DMS 273 (cell line): ENCODE data around the gene TADA1.

Experiments
- DNase-seq: peaks from one replicate; lab custom pipeline; 2025; ENCODE audit not compliant: unreplicated experiment; lab: John Stamatoyannopoulos, UW

TADA1 gene, protein sequence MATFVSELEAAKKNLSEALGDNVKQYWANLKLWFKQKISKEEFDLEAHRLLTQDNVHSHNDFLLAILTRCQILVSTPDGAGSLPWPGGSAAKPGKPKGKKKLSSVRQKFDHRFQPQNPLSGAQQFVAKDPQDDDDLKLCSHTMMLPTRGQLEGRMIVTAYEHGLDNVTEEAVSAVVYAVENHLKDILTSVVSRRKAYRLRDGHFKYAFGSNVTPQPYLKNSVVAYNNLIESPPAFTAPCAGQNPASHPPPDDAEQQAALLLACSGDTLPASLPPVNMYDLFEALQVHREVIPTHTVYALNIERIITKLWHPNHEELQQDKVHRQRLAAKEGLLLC

DNA sequence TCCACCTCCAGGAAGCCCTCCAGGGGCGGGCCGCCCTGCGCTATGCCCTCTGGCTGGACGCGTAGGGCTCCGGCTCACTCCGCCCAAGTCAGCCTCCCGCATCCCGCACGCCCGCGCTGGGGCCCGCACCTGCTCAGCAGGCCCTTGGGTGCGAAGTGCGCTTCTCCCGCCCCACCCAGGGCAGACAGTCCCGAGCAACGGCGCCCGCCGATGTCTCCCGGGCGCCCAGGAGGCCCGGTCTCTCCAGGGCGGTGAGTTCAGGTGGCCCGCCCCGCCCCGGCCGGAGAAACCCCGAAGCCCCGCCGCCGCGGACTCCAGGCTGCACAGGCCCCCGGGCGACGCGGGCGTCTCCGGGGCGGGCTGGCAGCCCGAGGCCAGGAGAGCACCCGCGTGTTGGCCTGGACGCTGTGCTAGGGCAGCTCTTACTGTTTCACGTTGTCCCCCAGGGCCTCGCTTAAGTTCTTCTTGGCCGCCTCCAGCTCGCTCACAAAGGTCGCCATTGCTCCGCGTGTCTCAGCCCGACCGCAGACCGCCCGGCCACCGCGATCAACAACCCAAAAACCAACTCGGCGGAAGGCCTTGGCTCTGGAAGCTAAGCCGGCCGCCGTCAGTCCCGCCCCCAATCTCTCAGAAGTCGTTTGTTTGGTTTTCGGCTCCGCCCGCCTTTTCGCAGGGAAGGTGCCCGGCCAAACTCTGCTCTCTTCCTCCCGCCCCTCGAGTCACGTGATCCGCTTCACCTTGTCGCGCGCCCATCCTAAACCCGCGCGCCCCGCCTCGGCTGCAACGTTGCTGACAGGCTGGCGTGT, at the start of gene TADA1:
TADA1 (minus strand) TSS at position 531 of the 806 bp plus-strand sequence; CDS start at position 500, 31 bp downstream.
- DNase-seq, result peak; percentile 100

DNA sequence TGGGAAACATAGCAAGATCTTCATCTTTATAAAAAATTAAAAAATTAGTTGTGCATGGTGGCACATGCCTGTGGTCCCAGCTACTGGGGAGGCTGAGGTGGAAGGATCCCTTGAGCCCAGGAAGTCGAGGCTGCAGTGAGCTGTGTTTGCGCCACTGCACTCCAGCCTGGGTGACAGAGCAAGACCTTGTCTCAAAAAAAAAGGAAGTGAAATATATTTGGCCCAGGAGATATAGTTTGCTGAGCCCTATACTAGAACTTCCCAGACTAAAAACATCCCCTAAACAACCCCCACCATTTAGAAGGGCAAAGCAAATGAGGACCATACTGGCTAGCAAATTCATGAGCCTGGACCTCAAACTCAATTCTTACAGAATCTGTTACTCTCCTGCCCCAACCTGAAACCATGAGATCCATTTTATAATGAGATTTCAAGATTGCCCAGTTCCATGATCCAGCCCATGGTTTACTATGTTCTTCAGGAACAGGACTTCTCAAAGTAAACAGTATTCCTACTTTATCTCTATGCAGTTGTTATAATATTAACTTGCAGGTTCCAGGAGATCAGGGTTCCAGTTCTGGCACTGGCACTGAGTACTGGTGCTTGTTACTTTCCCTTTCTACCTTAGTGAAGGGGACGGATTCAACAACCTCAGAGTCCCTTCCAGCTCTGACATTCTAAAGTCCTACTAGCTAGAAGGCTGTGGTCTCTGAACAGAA, 48.9 kb upstream of the TADA1 start:
- DNase-seq, result no peak

DNA sequence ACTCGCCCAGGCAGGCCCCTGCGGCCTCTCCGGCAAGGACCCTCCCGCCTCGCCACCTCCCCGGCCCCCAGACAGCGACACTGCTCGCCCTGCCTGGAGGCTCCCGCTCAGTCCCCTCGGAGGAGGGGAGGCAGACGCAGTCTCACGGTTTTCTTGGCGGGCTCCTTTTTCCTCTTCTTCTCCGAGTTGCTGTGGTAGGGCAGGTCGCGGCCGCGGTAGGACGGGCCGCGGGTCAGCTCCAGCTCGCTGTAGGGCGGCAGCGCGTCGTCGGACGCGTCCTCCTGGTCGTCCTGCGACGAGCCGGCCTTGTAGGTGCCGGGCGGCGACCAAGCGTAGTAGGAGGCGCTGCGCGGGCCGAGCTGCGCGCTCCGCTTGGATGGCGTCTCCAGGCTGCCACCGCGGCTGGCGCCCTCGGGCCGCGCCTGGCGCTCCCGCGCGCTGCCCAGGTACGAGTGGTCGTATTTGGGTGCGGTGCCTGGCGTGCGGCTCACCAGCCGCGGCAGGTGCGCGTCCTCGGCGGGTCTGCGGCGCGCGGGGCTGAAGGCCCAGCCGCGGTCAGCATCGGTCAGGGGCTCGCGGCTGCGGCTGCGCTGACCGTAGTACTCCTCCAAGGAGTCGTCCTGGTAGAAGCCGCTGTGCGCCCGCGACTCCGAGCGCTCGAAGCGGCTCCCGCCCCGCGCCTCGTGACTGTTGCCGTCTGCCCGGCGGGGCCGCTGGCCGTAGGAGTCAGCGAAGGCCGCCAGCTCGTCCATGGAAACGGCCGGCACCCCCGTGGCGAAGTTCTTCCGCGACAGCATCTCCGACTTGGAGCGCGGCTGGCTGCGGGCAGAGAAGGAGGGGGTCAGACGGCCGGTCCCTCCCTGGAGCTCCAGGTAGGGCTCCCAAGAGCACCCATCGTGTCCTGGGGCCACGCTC, 44.8 kb upstream of the TADA1 start:
- peak; percentile 52 for DNase-seq

DNA sequence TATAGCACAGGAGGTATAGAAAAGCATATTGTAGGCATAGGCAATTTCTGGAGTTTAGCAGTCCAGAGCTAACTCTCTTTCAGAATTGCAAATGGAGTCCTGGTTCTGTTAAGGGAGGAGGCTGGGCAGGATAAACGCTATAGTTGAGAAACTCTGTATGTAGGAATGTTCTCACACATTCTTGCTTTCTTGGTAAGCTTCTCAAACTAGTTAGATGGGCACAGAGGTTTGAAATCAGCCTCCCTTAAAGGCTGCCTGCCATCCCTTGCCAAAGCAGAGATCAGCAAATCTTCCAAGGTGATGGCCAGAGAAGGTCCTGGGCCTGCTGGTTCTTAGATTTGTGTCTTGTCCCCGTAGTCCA, 42.9 kb upstream of the TADA1 start:
- no peak for DNase-seq

GRCh38 chr1:166918088-166918955, 42.3 kb upstream of the TADA1 start:
- DNase-seq, result no peak

DNA sequence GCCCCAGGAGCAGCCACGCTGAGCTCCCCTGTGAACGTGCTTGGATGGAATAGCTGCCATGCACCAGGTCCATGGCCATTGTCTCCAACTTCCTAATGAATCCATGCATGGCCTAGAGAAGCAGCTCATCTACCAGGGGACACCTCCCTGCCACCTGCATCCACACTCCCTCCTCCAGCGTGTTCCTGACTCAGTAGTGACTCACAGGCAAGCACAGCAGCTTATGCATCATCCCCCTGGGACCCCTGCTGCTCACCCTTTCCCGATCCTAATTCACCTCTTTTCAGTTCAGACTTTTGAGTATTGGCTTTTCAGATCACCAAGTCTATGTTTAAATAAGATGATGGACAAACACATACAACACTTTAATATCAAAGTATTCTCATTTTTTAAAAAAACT, 39.9 kb upstream of the TADA1 start:
- no peak for DNase-seq

DNA sequence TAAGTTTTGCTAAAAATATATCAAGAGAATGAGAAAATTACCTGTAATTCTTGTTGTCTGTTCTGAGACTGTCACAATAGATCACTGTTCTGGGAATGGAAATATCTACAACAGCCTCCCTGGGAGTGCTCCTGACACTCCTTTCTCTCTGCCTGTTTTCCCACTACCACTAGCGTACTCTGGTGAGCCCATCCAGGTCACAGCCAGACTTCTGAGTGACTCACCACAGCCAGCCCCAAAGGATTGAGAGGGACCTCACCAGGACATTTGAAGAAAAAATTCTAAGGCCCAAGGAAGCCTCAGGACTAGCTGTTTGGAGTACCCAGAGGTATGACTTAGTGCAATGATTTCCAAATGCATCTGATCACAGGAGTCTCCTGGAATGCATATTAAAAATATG, 39.0 kb upstream of the TADA1 start:
- no peak for DNase-seq

- DNase-seq, result no peak
These were observed 38.0 kb upstream of the TADA1 start for GRCh38 chr1:166914111-166914510.

GRCh38 chr1:166911624-166912023, 35.6 kb upstream of the TADA1 start:
- no peak for DNase-seq

GRCh38 chr1:166910396-166910994, 34.4 kb upstream of the TADA1 start:
- peak; percentile 93 for DNase-seq

GRCh38 chr1:166908942-166909341, 32.9 kb upstream of the TADA1 start:
- no peak for DNase-seq

DNA sequence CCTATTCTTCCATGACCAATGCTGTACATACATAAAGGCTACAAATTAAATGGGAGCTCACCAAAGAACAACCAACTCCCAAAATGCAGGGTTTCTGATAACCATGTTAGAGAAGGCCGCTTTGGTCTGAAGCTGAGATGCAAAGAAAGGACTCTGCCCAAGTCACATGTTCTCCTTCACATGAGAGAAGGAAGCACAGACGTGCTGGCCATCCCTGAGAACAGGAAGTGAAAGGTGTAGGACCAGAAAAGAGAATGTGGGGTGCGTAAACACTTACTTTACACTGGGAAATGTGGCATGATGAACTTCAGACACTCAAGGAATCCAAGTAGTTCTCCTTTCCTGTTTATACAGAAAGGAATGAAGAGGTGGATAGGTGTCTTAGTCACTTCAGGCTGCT, 31.7 kb upstream of the TADA1 start:
- no peak for DNase-seq

- DNase-seq, result no peak
These were observed 31.0 kb upstream of the TADA1 start for GRCh38 chr1:166907051-166907450.

DNA sequence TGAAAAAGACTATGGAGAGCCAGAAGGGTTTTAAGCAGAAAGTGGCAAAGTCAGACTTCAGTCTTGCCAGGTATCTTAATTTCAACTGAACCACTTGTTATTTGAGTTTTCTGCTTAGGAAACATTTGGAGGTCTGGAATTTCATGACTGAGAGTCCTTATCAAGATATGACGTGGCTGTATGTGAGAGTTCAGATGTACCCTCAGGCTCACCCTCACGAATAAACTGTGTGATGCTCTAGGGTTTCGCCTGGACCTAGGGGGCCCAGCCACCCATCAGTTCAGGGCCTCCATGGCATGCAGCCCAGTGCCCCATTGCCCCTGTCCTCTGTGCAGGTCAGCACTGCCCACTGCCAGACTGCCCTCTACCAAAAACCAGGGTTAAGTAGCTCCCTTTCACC, 30.6 kb upstream of the TADA1 start:
- DNase-seq, result no peak

DNA sequence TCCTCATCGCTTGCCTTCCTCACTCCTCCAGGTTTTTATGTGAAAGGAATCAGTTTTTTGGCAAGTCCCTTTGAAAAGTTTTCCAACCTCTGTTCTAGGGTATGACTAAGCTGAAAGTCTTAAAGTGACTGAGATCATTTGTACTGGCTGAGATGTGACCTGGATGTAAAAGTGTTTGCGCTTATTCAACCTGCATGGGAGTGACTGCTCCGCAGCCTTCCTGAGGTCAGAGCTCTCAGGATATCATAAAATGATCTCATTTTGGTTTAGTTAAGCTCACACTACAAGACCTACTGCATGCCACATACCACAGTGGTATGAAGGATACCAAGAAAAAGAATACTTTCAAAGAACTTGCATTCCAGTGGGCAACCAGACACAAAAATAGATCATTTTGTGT, 29.8 kb upstream of the TADA1 start:
- DNase-seq, result no peak

DNA sequence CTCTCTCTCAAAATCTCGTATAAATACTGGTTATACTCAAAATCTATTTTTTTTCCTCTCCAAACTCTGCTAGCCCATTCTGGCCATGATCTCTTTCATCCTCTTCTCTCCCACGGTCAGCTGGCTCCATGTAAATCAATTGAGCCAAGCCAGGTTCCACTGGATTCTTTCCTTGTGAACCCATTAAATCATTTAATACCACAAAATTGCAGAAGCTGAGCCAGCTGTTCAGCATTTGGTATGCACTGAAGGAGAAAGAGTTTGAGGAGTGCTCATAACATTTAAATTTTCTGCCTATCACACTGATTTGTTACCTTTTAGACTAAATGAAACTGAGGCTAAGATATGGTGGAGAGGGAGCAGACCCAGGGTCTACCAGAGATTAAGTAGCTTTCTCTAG, 29.1 kb upstream of the TADA1 start:
- DNase-seq, result no peak

DNA sequence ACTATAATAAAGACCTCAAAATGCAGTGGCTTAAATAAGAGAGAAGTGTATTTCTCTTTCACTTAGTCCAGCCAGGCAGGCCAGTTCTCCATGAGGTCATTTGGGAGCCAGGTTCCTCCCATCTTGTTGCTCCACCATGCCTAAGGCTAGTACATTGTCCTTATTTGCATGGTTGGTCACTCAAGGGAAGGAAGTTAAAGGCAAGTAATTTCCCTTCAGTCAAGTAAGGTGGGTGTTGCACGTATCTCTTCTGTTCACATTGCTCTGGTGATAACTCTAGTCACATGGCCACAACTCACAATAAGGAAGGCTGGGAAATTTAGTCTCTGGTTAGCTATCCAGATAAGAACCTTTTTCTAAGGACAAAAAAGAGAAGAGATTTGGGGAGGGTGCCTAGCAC, 27.2 kb upstream of the TADA1 start:
- DNase-seq, result no peak

DNA sequence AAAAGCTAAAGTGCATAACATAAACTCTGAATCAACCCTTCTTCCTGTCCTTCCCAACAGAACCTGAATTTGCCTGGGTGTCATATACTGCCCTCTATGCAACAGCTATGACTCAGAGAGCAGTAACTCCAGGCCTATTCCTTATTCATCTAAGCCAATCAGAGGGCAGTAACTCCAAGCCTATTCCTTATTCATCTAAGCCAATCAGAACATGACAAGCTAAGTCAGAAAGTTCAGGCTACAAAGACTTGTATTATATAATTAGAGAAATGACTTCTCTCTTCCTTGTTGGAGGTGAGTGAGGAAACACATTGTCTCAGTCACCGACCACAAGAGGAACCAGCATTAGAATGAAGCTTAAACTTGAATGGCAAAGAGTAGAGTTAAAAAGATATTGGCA, 26.2 kb upstream of the TADA1 start:
- peak; percentile 8 for DNase-seq

GRCh38 chr1:166900987-166901386, 24.9 kb upstream of the TADA1 start:
- peak; percentile 58 for DNase-seq
